ENCODE data around the gene TTI1. TPM values are rescaled to one million over a fixed set of nuclear protein-coding genes. Genes with fewer than 3 reads are reported as not detected.

The TTI1 gene
- total RNA-seq, 1 experiment from 2014 or later: 26.6 TPM

GRCh38 chr20:38066969-38067716 lies 33.9 kb upstream of the TTI1 start:
- Histone ChIP-seq H3K4me1 (ENCODE audit: control insufficient read depth, insufficient read depth, low read length) (no peaks in the 10 kb centered on the region), H3K9me3 (ENCODE audit: control insufficient read depth, insufficient read depth, low read depth, low read length) (no peaks in the 10 kb centered on the region), H3K4me3 (ENCODE audit: low read depth in 2 of 2, low read length in 2 of 2) (no peak overlapping the region), H3K36me3 (ENCODE audit: control insufficient read depth, insufficient read depth, low read length) (peaks cover 30% of the 10 kb centered on the region), H3K27me3 (ENCODE audit: control insufficient read depth, insufficient read depth, low read length) (no peaks in the 10 kb centered on the region), H3K27ac (ENCODE audit: low read length) (no peak overlapping the region)
- intact Hi-C loops (cut with micrococcal nuclease; ENCODE audit: unreplicated experiment): no loop called here
- no TSS peak for BruUV-seq (replicated peaks)
- in situ Hi-C loops (cut with HindIII; ENCODE audit: low pct_unique_long_range_greater_than_20kb, low sequenced_read_pairs): no loop called here
- DNase-seq (ENCODE audit: low read depth, low spot score): no peak
- TF ChIP-seq CTCF (IDR thresholded peaks at IDR 0.05): no peak
- no peak for ATAC-seq
- ChIA-PET POLR2A (interaction anchor here (0.6 kb wide), 1 partner anchor 30 kb away, joined by 4 read pairs; no protein-coding TSS in a partner anchor), CTCF (no interaction called here)

- TF ChIP-seq SIN3A (IDR thresholded peaks at IDR 0.05; ENCODE audit: borderline replicate concordance, insufficient read depth, low read depth, low read length): no peak
- TF ChIP-seq POLR2AphosphoS5 (IDR thresholded peaks at IDR 0.05; ENCODE audit: low read depth, low read length): no peak
- TF ChIP-seq TCF7L2 (IDR thresholded peaks at IDR 0.05; ENCODE audit: low read depth, low read length): no peak
- no peak for TF ChIP-seq CTCF (IDR thresholded peaks at IDR 0.05)
- no peak for TF ChIP-seq REST (IDR thresholded peaks at IDR 0.05; ENCODE audit: insufficient read depth in 1 of 2, low read depth in 2 of 2, low read length in 1 of 2)
- no peaks in the 10 kb centered on the region for H3K9me3 ChIP-seq (ENCODE audit: control insufficient read depth, insufficient read depth, low read depth, low read length)
- in situ Hi-C loops (cut with HindIII; ENCODE audit: low pct_unique_long_range_greater_than_20kb, low sequenced_read_pairs) (no loop called here), intact Hi-C loops (cut with micrococcal nuclease; ENCODE audit: unreplicated experiment) (no loop called here)
- no peaks in the 10 kb centered on the region for H3K4me1 ChIP-seq (ENCODE audit: control insufficient read depth, insufficient read depth, low read length)
- DNase-seq (ENCODE audit: low read depth, low spot score) (no peak), ATAC-seq (no peak)
- peaks cover 37% of the 10 kb centered on the region for H3K36me3 ChIP-seq (ENCODE audit: control insufficient read depth, insufficient read depth, low read length)
- ChIA-PET CTCF (no interaction called here), POLR2A (no interaction called here)
- no peak overlapping the region for H3K27ac ChIP-seq (ENCODE audit: low read length)
- no TSS peak for BruUV-seq (replicated peaks)
- no peaks in the 10 kb centered on the region for H3K27me3 ChIP-seq (ENCODE audit: control insufficient read depth, insufficient read depth, low read length)
- no peak overlapping the region for H3K4me3 ChIP-seq (ENCODE audit: low read depth in 2 of 2, low read length in 2 of 2)
Measured at GRCh38 chr20:38065764-38066375, 32.6 kb upstream of the TTI1 start.

Data from Panc1 (cell line).